Measurements from ENCODE around the gene SFR1.
"Not testable (repeated sequence)": the region's sequence is repeated elsewhere in the genome, so short reads cannot be mapped to it uniquely, and the experiment has no call there.

Gene SFR1

GRCh38 chr10:104109908-104110662, 11.9 kb upstream of the SFR1 start:
- DNase-seq, result no peak

- no peak for DNase-seq
These were observed 8.5 kb upstream of the SFR1 start for GRCh38 chr10:104113376-104113956.

- DNase-seq, result peak in 2 of 3 experiments; percentile 14 to 33
These were observed 4.1 kb upstream of the SFR1 start for GRCh38 chr10:104117839-104118323.

- no peak for DNase-seq
These were observed 2.0 kb upstream of the SFR1 start for GRCh38 chr10:104119996-104120395.

GRCh38 chr10:104120512-104120902, 1.5 kb upstream of the SFR1 start:
- no peak for DNase-seq

GRCh38 chr10:104120903-104121484, 977 bp upstream of the SFR1 start:
- DNase-seq, result peak; percentile 21 to 77 (median 62)

GRCh38 chr10:104122225-104123107, 495 bp downstream of the SFR1 start:
- peak in 1 of 3 experiments; percentile 89 for DNase-seq

- DNase-seq, result peak in 1 of 3 experiments; percentile 48
These were observed 1.4 kb downstream of the SFR1 start for GRCh38 chr10:104123397-104123796.

- DNase-seq, result peak in 1 of 3 experiments; percentile 26
These were observed 5.4 kb downstream of the SFR1 start for GRCh38 chr10:104127411-104127810.

GRCh38 chr10:104128214-104128613, 6.2 kb downstream of the SFR1 start:
- DNase-seq, result no peak

- no peak for DNase-seq
These were observed 8.1 kb downstream of the SFR1 start for GRCh38 chr10:104130041-104130440.

GRCh38 chr10:104138131-104138530, 16.2 kb downstream of the SFR1 start:
- DNase-seq, result no peak

GRCh38 chr10:104139221-104139620, 17.2 kb downstream of the SFR1 start:
- DNase-seq, result no peak

GRCh38 chr10:104142081-104142480, 20.1 kb downstream of the SFR1 start:
- DNase-seq, result no peak

GRCh38 chr10:104143829-104144228, 21.9 kb downstream of the SFR1 start:
- no peak for DNase-seq

- DNase-seq, result no peak
These were observed 23.0 kb downstream of the SFR1 start for GRCh38 chr10:104144931-104145330.

- DNase-seq, result no peak
These were observed 24.9 kb downstream of the SFR1 start for GRCh38 chr10:104146882-104147281.

GRCh38 chr10:104150139-104150538, 28.2 kb downstream of the SFR1 start:
- DNase-seq, result no peak

- DNase-seq, result no peak
These were observed 29.8 kb downstream of the SFR1 start for GRCh38 chr10:104151737-104152136.

- DNase-seq, result no peak
These were observed 33.6 kb downstream of the SFR1 start for GRCh38 chr10:104155591-104155990.

GRCh38 chr10:104170610-104171254, 48.8 kb downstream of the SFR1 start:
- no peak for DNase-seq

- not testable (repeated sequence) for DNase-seq
These were observed 52.2 kb downstream of the SFR1 start for GRCh38 chr10:104174136-104174535.
